Lower leg skin (tissue), 3 donors: ENCODE results near the gene RING1.

ENCODE experiments used
- POLR2A ChIP-seq, 2 donors: fragments of 450-650 bp; IDR thresholded peaks; one replicate each; pipeline ENCODE4 v1.6.1; 2016 to 2017; ENCODE audit warnings: antibody characterized with exemption in 2 of 2, mild to moderate bottlenecking in 1 of 2, moderate library complexity in 1 of 2
- TF ChIP-seq, protein P1 (sequence below), 3 donors: fragments of 450-650 bp; IDR thresholded peaks; one replicate each; pipeline ENCODE4 v1.5.1; 2016; ENCODE audit warnings: antibody characterized with exemption in 3 of 3, mild to moderate bottlenecking in 3 of 3, moderate library complexity in 2 of 3

DNA sequence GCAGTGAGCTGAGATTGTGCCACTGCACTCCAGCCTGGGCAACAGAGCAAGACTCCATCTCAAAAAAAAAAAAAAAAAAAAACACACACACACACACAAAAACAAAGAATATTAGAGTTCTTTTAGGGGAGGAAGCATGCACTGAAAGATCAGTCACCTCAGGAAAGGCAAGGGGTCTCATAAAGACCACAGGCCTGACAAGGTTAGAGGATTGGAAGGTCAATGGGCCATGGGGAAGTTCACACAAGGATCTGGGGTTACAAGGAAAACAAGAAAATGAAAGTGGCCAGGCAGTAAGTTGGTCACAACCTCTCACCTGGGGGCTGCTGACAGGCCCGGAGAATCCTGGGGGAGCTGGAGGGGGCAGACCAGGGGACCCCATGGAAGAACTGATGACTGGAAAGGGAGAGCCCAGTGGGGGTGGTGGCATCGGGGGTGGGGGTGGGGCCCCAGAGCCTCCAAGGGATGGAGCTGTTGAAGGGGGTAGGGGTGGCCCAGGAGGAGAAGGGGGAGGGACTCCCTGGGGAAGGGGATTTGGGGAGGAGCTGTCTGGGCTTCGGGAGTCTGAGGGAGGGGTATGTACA lies 9.4 kb upstream of the RING1 start:
- TF ChIP-seq POLR2A (IDR thresholded peaks at IDR 0.05), result no peak
- TF ChIP-seq, protein P1, sequence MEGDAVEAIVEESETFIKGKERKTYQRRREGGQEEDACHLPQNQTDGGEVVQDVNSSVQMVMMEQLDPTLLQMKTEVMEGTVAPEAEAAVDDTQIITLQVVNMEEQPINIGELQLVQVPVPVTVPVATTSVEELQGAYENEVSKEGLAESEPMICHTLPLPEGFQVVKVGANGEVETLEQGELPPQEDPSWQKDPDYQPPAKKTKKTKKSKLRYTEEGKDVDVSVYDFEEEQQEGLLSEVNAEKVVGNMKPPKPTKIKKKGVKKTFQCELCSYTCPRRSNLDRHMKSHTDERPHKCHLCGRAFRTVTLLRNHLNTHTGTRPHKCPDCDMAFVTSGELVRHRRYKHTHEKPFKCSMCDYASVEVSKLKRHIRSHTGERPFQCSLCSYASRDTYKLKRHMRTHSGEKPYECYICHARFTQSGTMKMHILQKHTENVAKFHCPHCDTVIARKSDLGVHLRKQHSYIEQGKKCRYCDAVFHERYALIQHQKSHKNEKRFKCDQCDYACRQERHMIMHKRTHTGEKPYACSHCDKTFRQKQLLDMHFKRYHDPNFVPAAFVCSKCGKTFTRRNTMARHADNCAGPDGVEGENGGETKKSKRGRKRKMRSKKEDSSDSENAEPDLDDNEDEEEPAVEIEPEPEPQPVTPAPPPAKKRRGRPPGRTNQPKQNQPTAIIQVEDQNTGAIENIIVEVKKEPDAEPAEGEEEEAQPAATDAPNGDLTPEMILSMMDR (IDR thresholded peaks at IDR 0.05), result no peak
